ENCODE data around the gene TEP1. TPM values are rescaled to one million over a fixed set of nuclear protein-coding genes. Genes with fewer than 3 reads are reported as not detected.
A peak's percentile ranks its signal among the peaks of the same experiment; 100 is the strongest.

The TEP1 gene
- total RNA-seq, 4 donors from 2014 or later: 17.2 to 28.8 (median 22.9) TPM

GRCh38 chr14:20438664-20439063 is 25.4 kb upstream of the TEP1 start:
- no peaks in the 10 kb centered on the region for H3K9me3 ChIP-seq
- no peaks in the 10 kb centered on the region for H3K36me3 ChIP-seq
- H3K4me3 ChIP-seq: no peak overlapping the region
- no peak for TF ChIP-seq POLR2AphosphoS5 (IDR thresholded peaks at IDR 0.05)
- no peak for TF ChIP-seq CTCF (IDR thresholded peaks at IDR 0.05)
- TF ChIP-seq EP300 (IDR thresholded peaks at IDR 0.05): no peak
- TF ChIP-seq POLR2A (IDR thresholded peaks at IDR 0.05; ENCODE audit: low read depth): no peak
- WGBS: 93% methylated on average over 7 of the region's 7 CpGs
- peaks cover 0 to 24% (median 0%) of the 10 kb centered on the region in 4 donors for H3K27me3 ChIP-seq
- DNase-seq (ENCODE audit: extremely low spot score): no peak
- intact Hi-C loops (cut with DNase I): no loop called here
- H3K4me1 ChIP-seq: peaks cover 10 to 27% (median 19%) of the 10 kb centered on the region in 4 donors
- H3K27ac ChIP-seq (replicated peaks in 1 of 4): no peak overlapping the region

GRCh38 chr14:20436363-20436755 is 23.1 kb upstream of the TEP1 start:
- Histone ChIP-seq H3K36me3 (no peaks in the 10 kb centered on the region), H3K27me3 (peaks cover 0 to 24% (median 0%) of the 10 kb centered on the region in 4 donors), H3K27ac (replicated peaks in 1 of 4) (peak overlapping the region in 1 of 4 donors; percentile 82), H3K9me3 (no peaks in the 10 kb centered on the region), H3K4me3 (no peak overlapping the region), H3K4me1 (peaks cover 10 to 29% (median 18%) of the 10 kb centered on the region in 4 donors)
- TF ChIP-seq CTCF (IDR thresholded peaks at IDR 0.05) (no peak), POLR2A (IDR thresholded peaks at IDR 0.05; ENCODE audit: low read depth) (no peak), EP300 (IDR thresholded peaks at IDR 0.05) (no peak)
- intact Hi-C loops (cut with DNase I): no loop called here
- 92% methylated on average over 4 of the region's 4 CpGs for WGBS
- no peak for DNase-seq (ENCODE audit: extremely low spot score)

GRCh38 chr14:20435582-20436362 is 22.5 kb upstream of the TEP1 start, which contains the start of gene KLHL33:
TSS of gene KLHL33 (minus strand) at chr14:20436166. CDS start at chr14:20435811, 355 bp downstream.
- Histone ChIP-seq H3K27ac (replicated peaks in 1 of 4) (peak within 1 kb of the TSS; percentile 63 to 82 (median 73)), H3K27me3 (peaks cover 0 to 24% (median 0%) of the 10 kb centered on the region in 4 donors), H3K9me3 (no peaks in the 10 kb centered on the region), H3K36me3 (no peaks in the 10 kb centered on the region), H3K4me1 (peaks cover 10 to 29% (median 18%) of the 10 kb centered on the region in 4 donors), H3K4me3 (peak within 1 kb of the TSS; percentile 45 to 54 (median 47))
- intact Hi-C loops (cut with DNase I): no loop called here
- WGBS: 81% methylated on average over 14 of the region's 17 CpGs
- no peak for TF ChIP-seq CTCF (IDR thresholded peaks at IDR 0.05)
- TF ChIP-seq POLR2A (IDR thresholded peaks at IDR 0.05; ENCODE audit: low read depth): no peak
- no peak for TF ChIP-seq EP300 (IDR thresholded peaks at IDR 0.05)
- TF ChIP-seq POLR2AphosphoS5 (IDR thresholded peaks at IDR 0.05): no peak
- no peak for DNase-seq (ENCODE audit: extremely low spot score)

- DNase-seq (ENCODE audit: extremely low spot score): no peak
- Histone ChIP-seq H3K4me3 (peak overlapping the region; percentile 45 to 54 (median 47)), H3K27ac (replicated peaks in 1 of 4) (peak overlapping the region; percentile 63 to 82 (median 73)), H3K27me3 (peaks cover 0 to 24% (median 0%) of the 10 kb centered on the region in 4 donors), H3K9me3 (no peaks in the 10 kb centered on the region), H3K36me3 (no peaks in the 10 kb centered on the region), H3K4me1 (peaks cover 10 to 34% (median 24%) of the 10 kb centered on the region in 4 donors)
- TF ChIP-seq EP300 (IDR thresholded peaks at IDR 0.05) (no peak), POLR2AphosphoS5 (IDR thresholded peaks at IDR 0.05) (peak; percentile 31 to 32), POLR2A (IDR thresholded peaks at IDR 0.05; ENCODE audit: low read depth) (no peak), CTCF (IDR thresholded peaks at IDR 0.05) (no peak)
- intact Hi-C loops (cut with DNase I): no loop called here
- WGBS: 27% methylated on average over 36 of the region's 44 CpGs
These were observed 21.6 kb upstream of the TEP1 start for GRCh38 chr14:20434701-20435581.

Data from esophagus muscularis mucosa (tissue), 4 donors.